Fibroblast of lung (primary cell): Measurements from ENCODE around the gene UQCC2.

Experiments used
- CTCF ChIP-seq, 2 donors: IDR thresholded peaks in 1 of 2; conservative IDR thresholded peaks in 1 of 2; 1 replicate in 1 of 2; 2 replicates in 1 of 2; pipeline ENCODE4 v1.5.1; 2011 to 2012; ENCODE audit warnings: low read length in 2 of 2, control low read depth in 1 of 2, inconsistent platforms in 1 of 2, low read depth in 1 of 2, mild to moderate bottlenecking in 1 of 2
- EZH2 ChIP-seq: IDR thresholded peaks from 2 replicates; pipeline ENCODE4 v1.5.1; 2012; ENCODE audit warnings: low read length, control low read depth, mild to moderate bottlenecking; ENCODE audit errors: missing control alignments

- no peak for TF ChIP-seq CTCF (conservative IDR thresholded peaks at IDR 0.05 in 1 of 2, IDR thresholded peaks at IDR 0.05 in 1 of 2; ENCODE audit: low read depth in 1 of 2, low read length in 2 of 2)
- TF ChIP-seq EZH2 = no peak
Measured at GRCh38 chr6:33720998-33721397, 9.5 kb upstream of the UQCC2 start.
